ENCODE measurements around the gene POLR2H. TPM values are rescaled to one million over a fixed set of nuclear protein-coding genes. Genes with fewer than 3 reads are reported as not detected.

POLR2H gene
- total RNA-seq, 1 donor from 2014 or later, result 60.5 TPM

DNA sequence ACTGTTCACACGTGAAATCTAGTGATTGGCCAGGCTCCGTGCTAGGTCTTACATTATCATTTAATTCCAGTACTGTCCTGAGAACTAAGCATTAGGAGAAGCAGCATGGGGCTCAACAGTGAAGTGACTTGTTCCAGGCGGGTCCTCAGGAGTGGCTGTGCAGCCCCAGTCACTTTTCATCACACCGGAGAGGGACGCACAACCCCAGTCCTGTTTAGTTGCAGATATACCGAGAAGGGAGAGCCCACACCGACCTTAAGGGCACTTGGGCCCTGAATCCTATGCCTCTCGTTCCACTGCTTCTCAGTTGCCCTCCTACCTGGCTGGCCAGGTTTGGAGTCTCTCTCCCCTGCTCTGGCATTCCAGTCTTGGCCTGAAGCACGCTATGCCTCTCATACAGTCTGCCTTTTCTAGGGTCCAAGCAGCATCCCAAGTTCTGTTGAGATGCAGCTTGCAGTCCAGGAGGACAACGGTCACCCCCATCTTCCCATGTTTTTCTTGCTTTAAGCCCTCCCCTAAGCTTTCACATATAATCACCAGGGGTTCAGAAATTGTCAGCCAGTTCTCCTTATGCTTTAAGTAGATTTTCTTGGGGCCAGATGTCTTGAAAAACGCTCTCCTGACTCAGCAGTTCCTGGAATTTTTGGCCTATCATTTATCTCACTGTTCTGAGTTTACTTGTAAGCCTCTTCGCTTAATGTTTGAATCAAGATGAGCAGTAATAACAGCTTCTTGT is 14.0 kb upstream of the POLR2H start:
- H3K36me3 Mint-ChIP-seq (ENCODE audit: low read depth), result peaks cover 10% of the 10 kb centered on the region
- POLR2A ChIA-PET, result no interaction called here
- H3K4me1 Mint-ChIP-seq, result no peaks in the 10 kb centered on the region
- H3K9me3 Mint-ChIP-seq, result no peaks in the 10 kb centered on the region
- H3K4me3 Mint-ChIP-seq, result no peak overlapping the region
- DNase-seq (no peak), ATAC-seq (ENCODE audit: low read depth) (no peak)
- intact Hi-C loops (cut with micrococcal nuclease), result no loop called here
- H3K27ac Mint-ChIP-seq, result no peak overlapping the region
- TF ChIP-seq, protein P1, sequence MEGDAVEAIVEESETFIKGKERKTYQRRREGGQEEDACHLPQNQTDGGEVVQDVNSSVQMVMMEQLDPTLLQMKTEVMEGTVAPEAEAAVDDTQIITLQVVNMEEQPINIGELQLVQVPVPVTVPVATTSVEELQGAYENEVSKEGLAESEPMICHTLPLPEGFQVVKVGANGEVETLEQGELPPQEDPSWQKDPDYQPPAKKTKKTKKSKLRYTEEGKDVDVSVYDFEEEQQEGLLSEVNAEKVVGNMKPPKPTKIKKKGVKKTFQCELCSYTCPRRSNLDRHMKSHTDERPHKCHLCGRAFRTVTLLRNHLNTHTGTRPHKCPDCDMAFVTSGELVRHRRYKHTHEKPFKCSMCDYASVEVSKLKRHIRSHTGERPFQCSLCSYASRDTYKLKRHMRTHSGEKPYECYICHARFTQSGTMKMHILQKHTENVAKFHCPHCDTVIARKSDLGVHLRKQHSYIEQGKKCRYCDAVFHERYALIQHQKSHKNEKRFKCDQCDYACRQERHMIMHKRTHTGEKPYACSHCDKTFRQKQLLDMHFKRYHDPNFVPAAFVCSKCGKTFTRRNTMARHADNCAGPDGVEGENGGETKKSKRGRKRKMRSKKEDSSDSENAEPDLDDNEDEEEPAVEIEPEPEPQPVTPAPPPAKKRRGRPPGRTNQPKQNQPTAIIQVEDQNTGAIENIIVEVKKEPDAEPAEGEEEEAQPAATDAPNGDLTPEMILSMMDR (IDR thresholded peaks at IDR 0.05), result no peak
- no peaks in the 10 kb centered on the region for H3K27me3 Mint-ChIP-seq
- CTCF ChIA-PET, result no interaction called here

DNA sequence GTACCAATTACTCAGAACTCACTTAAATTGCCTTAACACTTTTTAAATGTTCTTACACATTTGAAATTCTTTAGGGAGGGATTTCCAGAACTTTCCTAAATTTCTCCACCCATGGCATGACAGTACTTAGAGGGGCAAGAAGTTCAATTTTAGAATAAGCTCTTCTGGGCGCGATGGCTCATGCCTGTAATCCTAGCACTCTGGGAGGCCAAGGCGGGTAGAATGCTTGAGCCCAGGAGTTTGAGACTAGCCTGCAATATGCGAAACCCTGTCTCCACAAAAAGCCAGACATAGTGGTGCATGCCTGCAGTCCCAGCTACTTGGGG is 13.5 kb upstream of the POLR2H start:
- Mint-ChIP-seq H3K27ac (no peak overlapping the region), H3K4me1 (no peaks in the 10 kb centered on the region), H3K9me3 (no peaks in the 10 kb centered on the region), H3K27me3 (no peaks in the 10 kb centered on the region), H3K36me3 (ENCODE audit: low read depth) (peaks cover 7% of the 10 kb centered on the region), H3K4me3 (no peak overlapping the region)
- intact Hi-C loops (cut with micrococcal nuclease), result no loop called here
- no peak for ATAC-seq (ENCODE audit: low read depth)
- ChIA-PET CTCF (no interaction called here), POLR2A (no interaction called here)
- no peak for DNase-seq
- TF ChIP-seq, protein P1 (IDR thresholded peaks at IDR 0.05), result no peak

DNA sequence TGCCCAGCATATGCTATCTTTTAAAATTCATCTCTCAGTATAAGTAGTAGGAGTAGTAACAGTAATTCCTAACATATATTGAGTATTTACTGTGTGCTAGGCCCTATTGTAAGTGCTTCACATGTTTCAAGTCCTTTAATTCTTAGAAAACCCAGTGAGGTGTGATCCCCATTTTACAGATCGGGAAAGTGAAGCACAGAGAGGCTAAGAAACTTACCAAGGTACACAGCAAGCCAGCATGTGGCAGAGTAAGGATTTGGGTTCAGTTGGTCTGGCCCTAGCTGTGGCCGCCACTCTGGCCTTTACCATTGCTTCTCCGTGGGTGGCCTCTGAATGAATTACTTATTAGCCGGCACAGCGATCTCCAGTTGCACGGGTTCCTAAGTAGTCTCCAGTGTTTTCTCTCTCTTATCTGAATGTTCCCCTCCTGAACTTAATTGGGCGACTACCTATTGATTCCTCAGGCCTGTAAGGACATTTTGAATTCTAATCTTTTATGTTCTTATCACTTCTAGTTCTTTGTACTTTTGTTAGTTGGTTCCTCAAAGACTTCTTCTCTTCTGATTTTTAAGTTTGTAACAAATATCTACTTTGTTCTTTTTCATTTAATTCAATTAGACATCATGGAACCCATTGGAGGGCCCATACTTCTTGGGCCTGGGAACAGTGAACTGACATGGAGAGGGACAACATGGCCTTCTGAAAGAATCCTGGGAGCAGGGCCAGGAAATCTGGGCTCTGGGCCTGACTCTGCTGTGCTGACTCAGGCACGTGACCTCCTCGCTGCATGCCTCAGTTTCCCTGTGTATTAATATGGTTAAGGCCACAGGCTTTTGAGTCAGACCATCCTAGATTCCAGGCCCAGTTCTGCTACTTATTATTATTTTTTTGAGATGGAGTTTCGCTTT is 11.7 kb upstream of the POLR2H start:
- H3K27me3 Mint-ChIP-seq, result no peaks in the 10 kb centered on the region
- no peaks in the 10 kb centered on the region for H3K9me3 Mint-ChIP-seq
- H3K4me3 Mint-ChIP-seq, result no peak overlapping the region
- no peaks in the 10 kb centered on the region for H3K4me1 Mint-ChIP-seq
- no peak overlapping the region for H3K27ac Mint-ChIP-seq
- CTCF ChIA-PET, result no interaction called here
- POLR2A ChIA-PET, result no interaction called here
- DNase-seq, result no peak
- no peak for ATAC-seq (ENCODE audit: low read depth)
- TF ChIP-seq, protein P1 (IDR thresholded peaks at IDR 0.05), result no peak
- intact Hi-C loops (cut with micrococcal nuclease), result no loop called here
- H3K36me3 Mint-ChIP-seq (ENCODE audit: low read depth), result peaks cover 3% of the 10 kb centered on the region

DNA sequence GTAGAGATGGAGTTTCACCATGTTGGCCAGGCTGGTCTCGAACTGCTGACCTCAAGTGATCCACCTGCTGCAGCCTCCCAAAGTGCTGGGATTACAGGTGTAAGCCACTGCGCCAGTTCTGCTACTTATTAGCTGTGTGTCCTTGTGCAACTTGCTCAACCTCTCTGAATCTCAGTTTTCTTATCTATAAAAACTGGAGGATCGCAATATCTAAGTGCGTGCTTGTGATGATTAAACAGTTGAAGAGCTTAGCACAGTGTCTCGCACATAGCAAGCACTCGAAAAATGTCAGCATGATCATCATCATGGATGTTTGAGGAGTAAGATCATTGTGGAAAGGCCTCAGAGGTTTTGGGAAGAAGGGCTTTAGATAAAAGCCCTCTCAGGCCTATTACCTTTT is 10.9 kb upstream of the POLR2H start:
- intact Hi-C loops (cut with micrococcal nuclease), result no loop called here
- CTCF ChIA-PET, result no interaction called here

More for the DNA sequence above, 10.9 kb upstream of the POLR2H start:
- no peaks in the 10 kb centered on the region for H3K27me3 Mint-ChIP-seq
- TF ChIP-seq, protein P1 (IDR thresholded peaks at IDR 0.05), result no peak
- H3K27ac Mint-ChIP-seq, result no peak overlapping the region
- peaks cover 1% of the 10 kb centered on the region for H3K36me3 Mint-ChIP-seq (ENCODE audit: low read depth)
- no peak for ATAC-seq (ENCODE audit: low read depth)
- POLR2A ChIA-PET, result interaction anchor here (0.6 kb wide), 1 partner anchor 30 kb away, joined by 3 read pairs; no protein-coding TSS in a partner anchor
- no peak for DNase-seq
- no peak overlapping the region for H3K4me3 Mint-ChIP-seq
- H3K4me1 Mint-ChIP-seq, result no peaks in the 10 kb centered on the region
- H3K9me3 Mint-ChIP-seq, result no peaks in the 10 kb centered on the region
